ENCODE measurements around the gene CSPG4.

Gene CSPG4

GRCh38 chr15:75675579-75676404, 36.9 kb downstream of the CSPG4 start:
- Histone ChIP-seq H3K27me3 (no peaks in the 10 kb centered on the region), H3K9me3 (no peaks in the 10 kb centered on the region), H3K4me1 (ENCODE audit: control insufficient read depth in 1 of 2, insufficient read depth in 1 of 2, low read depth in 1 of 2, low read length in 1 of 2) (no peaks in the 10 kb centered on the region), H3K27ac (no peak overlapping the region), H3K4me3 (ENCODE audit: low read depth in 1 of 2, low read length in 1 of 2) (no peak overlapping the region), H3K36me3 (no peaks in the 10 kb centered on the region)
- TF ChIP-seq CTCF (IDR thresholded peaks at IDR 0.05): no peak

- no peaks in the 10 kb centered on the region for H3K27me3 ChIP-seq
- H3K9me3 ChIP-seq: no peaks in the 10 kb centered on the region
- no peak overlapping the region for H3K4me3 ChIP-seq (ENCODE audit: low read depth in 1 of 2, low read length in 1 of 2)
- H3K4me1 ChIP-seq (ENCODE audit: control insufficient read depth in 1 of 2, insufficient read depth in 1 of 2, low read depth in 1 of 2, low read length in 1 of 2): no peaks in the 10 kb centered on the region
- H3K36me3 ChIP-seq: no peaks in the 10 kb centered on the region
- no peak overlapping the region for H3K27ac ChIP-seq
- TF ChIP-seq CTCF (IDR thresholded peaks at IDR 0.05): no peak
Observed at GRCh38 chr15:75674366-75674765, 38.3 kb downstream of the CSPG4 start.

- no peak for TF ChIP-seq CTCF (IDR thresholded peaks at IDR 0.05)
- H3K27ac ChIP-seq: no peak overlapping the region
- no peaks in the 10 kb centered on the region for H3K4me1 ChIP-seq (ENCODE audit: control insufficient read depth in 1 of 2, insufficient read depth in 1 of 2, low read depth in 1 of 2, low read length in 1 of 2)
- H3K4me3 ChIP-seq (ENCODE audit: low read depth in 1 of 2, low read length in 1 of 2): no peak overlapping the region
- no peaks in the 10 kb centered on the region for H3K27me3 ChIP-seq
- H3K36me3 ChIP-seq: no peaks in the 10 kb centered on the region
- H3K9me3 ChIP-seq: no peaks in the 10 kb centered on the region
Observed at GRCh38 chr15:75673426-75674235, 39.0 kb downstream of the CSPG4 start.

DNA sequence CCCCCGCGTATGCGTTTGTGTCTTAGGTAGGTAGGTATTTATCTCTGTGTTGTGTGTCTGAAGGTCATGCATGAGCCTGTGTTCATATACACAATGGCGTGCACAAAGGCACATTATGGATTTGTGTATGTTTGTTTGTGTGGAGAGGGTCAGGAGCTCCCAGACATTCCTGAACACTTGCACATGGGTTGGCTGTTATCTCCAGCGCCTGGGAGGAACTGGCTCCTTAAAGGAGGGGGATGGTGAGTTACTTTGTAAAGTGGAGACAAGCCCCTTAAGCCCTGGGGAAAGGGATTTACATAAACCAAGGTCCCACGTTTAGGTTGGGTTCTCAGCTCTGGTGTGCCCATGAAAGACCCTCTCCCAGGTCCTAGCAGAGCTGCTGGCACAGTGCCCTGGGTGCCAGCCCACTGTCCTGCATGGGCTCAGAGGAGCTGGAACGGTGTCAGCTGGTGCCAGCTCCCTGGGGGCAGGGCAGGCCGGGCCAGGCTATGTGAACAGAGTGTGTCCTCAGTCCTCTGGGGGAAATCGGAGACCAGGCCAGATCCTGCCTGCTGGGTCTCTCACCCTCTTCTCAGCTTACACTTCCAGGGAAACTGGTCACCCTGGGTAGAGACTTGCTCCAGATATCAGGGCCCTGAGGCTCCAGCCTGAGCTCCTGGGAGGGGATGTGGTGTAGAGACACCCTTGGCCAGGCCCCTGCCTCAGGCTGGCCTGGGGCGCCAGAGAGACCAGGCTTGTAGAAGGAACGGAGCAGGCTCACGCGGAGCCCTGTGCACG, 39.8 kb downstream of the CSPG4 start:
- Histone ChIP-seq H3K4me1 (ENCODE audit: control insufficient read depth in 1 of 2, insufficient read depth in 1 of 2, low read depth in 1 of 2, low read length in 1 of 2) (no peaks in the 10 kb centered on the region), H3K36me3 (no peaks in the 10 kb centered on the region), H3K27ac (no peak overlapping the region), H3K27me3 (no peaks in the 10 kb centered on the region), H3K9me3 (no peaks in the 10 kb centered on the region), H3K4me3 (ENCODE audit: low read depth in 1 of 2, low read length in 1 of 2) (no peak overlapping the region)
- TF ChIP-seq CTCF (IDR thresholded peaks at IDR 0.05): no peak

GRCh38 chr15:75671730-75672602, 40.7 kb downstream of the CSPG4 start:
- no peaks in the 10 kb centered on the region for H3K4me1 ChIP-seq (ENCODE audit: control insufficient read depth in 1 of 2, insufficient read depth in 1 of 2, low read depth in 1 of 2, low read length in 1 of 2)

More at GRCh38 chr15:75671730-75672602, 40.7 kb downstream of the CSPG4 start:
- TF ChIP-seq CTCF (IDR thresholded peaks at IDR 0.05): no peak
- H3K4me3 ChIP-seq (ENCODE audit: low read depth in 1 of 2, low read length in 1 of 2): no peak overlapping the region
- peaks cover 7% of the 10 kb centered on the region for H3K27me3 ChIP-seq
- no peaks in the 10 kb centered on the region for H3K9me3 ChIP-seq
- no peaks in the 10 kb centered on the region for H3K36me3 ChIP-seq
- H3K27ac ChIP-seq: no peak overlapping the region
